ENCODE data around the gene KRT32.

Gene KRT32

DNA sequence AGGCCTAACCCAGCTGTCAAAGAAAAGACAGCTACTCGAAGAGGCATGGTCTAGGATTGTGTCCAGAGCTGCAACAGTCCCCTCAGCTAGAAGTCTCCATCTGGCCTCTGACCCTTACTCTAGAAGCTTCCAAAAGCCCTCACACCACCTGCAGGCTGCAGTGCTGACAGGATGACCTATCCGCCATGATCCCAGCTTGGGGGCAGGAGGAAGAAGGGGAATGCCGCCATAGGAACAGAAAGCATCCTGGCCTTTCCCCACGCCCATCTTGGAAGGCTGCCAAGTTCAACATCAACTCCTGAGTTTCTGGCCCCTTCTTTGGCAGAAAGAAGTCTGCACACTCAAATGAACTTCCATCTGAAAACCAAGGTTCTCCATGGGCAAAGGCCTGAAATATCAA lies 25.6 kb upstream of the KRT32 start:
- no peak for DNase-seq (ENCODE audit: low read depth in 2 of 2, low spot score in 1 of 2)

GRCh38 chr17:41492351-41492750 lies 25.2 kb upstream of the KRT32 start:
- DNase-seq (ENCODE audit: low read depth in 2 of 2, low spot score in 1 of 2) = no peak

DNA sequence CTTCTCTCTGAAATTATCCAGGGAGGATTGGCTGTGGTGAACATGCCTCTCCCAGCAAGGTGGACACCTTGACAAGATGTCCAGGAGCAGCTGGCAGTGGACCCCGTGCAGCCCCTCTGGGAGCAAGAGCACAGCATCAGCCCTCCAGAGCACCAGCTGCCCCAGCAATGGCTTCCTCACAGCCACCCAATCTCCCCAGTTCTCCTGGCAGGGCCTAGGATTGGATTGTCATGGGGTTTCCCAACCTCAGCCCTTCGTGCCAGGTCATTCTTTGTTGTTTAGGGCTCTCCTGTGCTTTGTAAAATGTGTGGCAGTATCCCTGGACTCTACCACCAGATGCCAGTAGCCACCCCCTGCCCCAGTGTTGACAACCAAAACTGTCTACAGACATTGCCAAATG lies 24.3 kb upstream of the KRT32 start:
- DNase-seq (ENCODE audit: low read depth in 2 of 2, low spot score in 1 of 2) = no peak

DNA sequence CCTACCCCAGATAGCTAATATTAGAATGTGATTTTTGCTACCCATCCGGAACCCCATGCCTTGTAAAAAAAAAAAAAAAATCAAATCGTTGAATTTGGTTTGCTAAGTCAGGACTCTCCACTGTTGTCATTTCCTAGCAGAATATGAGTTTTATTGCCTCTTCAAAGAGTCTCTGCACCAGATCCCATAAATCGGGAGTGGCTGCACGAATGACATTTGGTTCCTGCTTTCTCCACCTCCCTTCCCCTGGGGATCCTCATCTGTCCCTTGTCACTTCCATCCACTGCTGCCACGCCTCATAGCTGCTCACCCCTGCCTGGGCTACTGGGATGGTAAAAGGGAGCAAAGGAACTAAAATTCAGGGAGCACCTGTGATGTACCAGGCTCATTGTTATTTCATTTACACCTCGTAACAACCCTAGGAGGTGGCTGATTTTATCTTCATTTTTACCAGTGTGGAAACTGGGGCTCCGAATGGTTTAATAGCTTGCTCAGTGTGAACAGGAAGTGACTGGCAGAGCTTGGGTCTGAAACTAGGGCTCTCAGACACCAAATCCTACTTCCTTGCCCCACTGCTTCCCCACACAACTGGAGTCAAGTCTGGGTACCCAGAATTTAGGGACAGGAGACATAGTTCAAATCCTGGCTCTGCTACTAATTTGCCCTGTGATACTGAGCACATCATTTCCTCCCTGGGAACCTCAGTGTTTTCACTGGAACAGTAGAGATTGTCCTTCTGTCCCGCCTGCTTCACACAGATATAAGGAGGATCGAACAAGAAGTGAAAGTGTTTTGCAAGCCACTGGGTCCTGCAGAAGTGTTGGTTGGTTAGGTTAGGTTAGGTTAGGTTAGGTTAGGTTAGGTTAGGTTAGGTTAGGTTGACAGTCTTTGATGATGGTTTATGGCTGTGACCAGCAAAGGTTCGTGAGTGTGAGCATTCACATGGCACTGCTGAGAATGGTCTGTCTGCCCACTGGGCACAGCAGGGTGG lies 23.1 kb upstream of the KRT32 start:
- DNase-seq (ENCODE audit: low read depth in 2 of 2, low spot score in 1 of 2) = no peak

DNA sequence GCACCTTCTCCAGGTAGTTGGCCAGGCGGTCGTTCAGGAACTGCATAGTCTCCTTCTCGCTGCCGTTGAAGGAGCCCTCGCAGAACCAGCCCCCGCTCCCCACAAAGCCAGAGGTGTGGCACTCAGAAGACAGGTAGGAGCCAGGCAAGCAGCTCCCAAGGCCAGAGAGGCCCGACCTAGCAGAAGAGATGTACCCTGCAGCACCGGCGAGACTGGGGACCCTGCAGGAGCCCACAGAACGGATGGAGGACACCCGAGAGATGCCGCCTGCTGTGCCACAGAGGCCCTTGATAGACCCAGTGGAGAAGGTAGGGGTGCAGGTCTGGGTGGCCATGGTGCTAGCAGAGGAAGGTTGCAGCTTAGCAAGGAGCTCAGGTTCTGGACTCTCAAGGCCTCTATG lies 22.3 kb upstream of the KRT32 start, which contains the start of gene KRT36:
Gene KRT36, minus strand, starts transcription at position 380 of the 400 bp plus-strand sequence. Its CDS starts 46 bp downstream, at position 334.
- DNase-seq (ENCODE audit: low read depth in 2 of 2, low spot score in 1 of 2) = no peak

GRCh38 chr17:41486809-41487530 lies 19.8 kb upstream of the KRT32 start:
- DNase-seq (ENCODE audit: low read depth in 2 of 2, low spot score in 1 of 2) = no peak

- no peak for DNase-seq (ENCODE audit: low read depth in 2 of 2, low spot score in 1 of 2)
These were observed 19.1 kb upstream of the KRT32 start for GRCh38 chr17:41486316-41486715.

- no peak for DNase-seq (ENCODE audit: low read depth in 2 of 2, low spot score in 1 of 2)
These were observed 18.0 kb upstream of the KRT32 start for GRCh38 chr17:41484920-41485904.

- no peak for DNase-seq (ENCODE audit: low read depth in 2 of 2, low spot score in 1 of 2)
These were observed 17.0 kb upstream of the KRT32 start for GRCh38 chr17:41483991-41484826.

GRCh38 chr17:41483531-41483930 lies 16.3 kb upstream of the KRT32 start:
- DNase-seq (ENCODE audit: low read depth in 2 of 2, low spot score in 1 of 2) = no peak

- DNase-seq (ENCODE audit: low read depth in 2 of 2, low spot score in 1 of 2) = no peak
These were observed 13.8 kb upstream of the KRT32 start, which contains the start of gene KRT35 for GRCh38 chr17:41481036-41481435. TSS of gene KRT35 (minus strand) at chr17:41481151. CDS start at chr17:41481097, 54 bp downstream.

DNA sequence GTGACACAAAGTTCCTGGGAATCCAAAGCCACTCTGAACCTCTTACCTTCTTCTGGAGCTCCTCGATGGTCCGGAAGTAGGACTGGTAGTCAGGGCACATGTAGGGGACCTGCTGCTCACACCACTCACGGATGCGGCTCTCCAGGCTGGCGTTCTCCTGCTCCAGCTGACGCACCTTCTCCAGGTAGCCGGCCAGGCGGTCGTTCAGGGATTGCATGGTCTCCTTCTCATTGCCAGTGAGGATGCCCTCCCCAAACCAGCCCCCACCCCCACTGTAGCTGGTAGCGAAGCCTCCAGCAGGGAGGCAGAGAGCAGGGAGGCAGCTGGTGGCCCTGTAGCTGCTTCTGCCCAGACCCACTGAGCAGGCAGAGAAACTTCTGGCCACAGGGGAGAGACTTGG lies 13.4 kb upstream of the KRT32 start:
- no peak for DNase-seq (ENCODE audit: low read depth in 2 of 2, low spot score in 1 of 2)

DNA sequence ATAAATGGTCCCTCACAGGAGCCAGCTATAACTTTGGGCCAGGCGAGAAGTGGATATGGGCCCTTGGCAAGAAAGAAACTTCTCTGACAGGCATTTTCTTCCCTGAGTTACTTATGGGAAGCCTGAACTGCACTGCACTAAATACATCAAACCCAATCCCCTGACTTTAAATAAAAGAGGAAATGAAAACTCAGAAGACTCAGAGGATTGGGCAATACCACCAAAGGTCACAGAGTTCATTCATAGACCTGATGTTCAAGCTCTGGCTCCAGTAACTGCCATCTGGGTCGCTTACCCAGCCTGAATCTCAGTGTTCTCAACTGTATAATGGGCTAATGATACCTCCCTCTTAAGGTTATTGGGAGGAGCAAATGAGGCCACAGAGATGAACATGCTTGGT lies 12.9 kb upstream of the KRT32 start:
- no peak for DNase-seq (ENCODE audit: low read depth in 2 of 2, low spot score in 1 of 2)

DNA sequence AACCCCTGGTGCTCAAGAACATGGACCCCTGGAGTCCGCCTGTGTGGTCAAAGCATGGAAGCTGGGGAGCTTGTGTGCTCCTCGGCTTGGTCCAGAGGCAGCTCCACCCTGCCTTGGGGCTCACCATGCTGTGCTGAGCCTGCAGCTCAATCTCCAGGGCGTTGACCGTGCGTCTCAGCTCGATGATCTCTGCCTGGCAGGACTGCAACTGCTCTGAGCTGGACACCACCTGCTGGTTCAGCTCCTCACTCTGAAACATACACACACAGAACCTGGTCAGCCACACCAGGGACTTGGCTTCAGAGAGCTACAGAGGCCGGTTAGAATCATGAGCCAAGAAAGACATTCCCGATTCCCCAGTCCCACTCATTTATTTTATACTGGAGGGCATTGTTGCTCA lies 11.1 kb upstream of the KRT32 start:
- no peak for DNase-seq (ENCODE audit: low read depth in 2 of 2, low spot score in 1 of 2)

DNA sequence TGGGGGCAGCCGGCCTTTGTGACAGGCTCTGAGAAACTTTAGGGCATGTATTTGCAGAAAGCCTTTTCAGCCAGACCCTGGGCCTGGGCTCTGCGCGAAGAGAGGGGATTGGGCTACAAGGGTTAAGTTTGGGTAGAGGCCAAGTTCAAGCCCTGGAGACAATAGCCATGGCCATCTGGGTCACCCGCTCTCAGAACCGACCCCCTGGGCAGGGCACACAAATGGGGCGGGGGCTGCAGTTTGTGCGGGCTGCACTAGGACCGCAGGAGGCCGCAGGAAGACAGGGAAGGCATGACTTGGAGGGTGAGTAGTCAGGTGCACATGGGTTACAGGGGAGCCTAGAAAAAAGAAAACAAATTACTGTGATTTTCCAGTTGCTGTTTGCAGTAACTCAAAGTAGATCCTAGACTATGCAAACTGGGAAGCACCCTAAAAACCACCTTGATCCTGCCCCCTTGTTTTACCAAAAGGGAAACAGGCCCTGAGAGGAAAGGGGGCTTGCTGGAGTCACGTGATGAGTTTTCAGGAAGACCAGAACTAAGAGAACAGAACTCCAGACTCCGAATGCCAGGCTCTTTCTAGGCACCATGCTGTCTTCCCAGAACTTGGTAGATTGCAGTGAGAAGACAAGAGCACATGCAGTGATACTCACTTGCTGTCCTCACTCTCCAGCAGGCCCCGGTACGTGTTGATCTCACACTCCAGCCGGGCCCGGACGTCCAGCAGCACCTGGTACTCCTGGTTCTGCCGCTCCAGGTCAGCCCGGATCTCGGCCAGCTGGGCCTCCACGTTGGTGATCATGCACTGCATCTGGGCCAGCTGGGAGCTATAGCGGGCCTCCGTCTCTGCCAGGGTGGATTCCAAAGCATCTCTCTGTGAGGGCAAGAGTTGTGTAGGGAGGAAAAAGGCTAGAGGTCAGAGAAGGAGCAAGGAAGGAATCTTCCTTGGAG lies 10.0 kb upstream of the KRT32 start:
- DNase-seq (ENCODE audit: low read depth in 2 of 2, low spot score in 1 of 2) = no peak

GRCh38 chr17:41475421-41475820 lies 8.2 kb upstream of the KRT32 start:
- DNase-seq (ENCODE audit: low read depth in 2 of 2, low spot score in 1 of 2) = no peak

GRCh38 chr17:41474863-41475262 lies 7.7 kb upstream of the KRT32 start:
- no peak for DNase-seq (ENCODE audit: low read depth in 2 of 2, low spot score in 1 of 2)

- DNase-seq (ENCODE audit: low read depth in 2 of 2, low spot score in 1 of 2) = no peak
These were observed 1.2 kb upstream of the KRT32 start for GRCh38 chr17:41468346-41468745.

GRCh38 chr17:41467561-41467960 lies 375 bp upstream of the KRT32 start:
- DNase-seq (ENCODE audit: low read depth in 2 of 2, low spot score in 1 of 2) = no peak
